ENCODE measurements around the gene SCN2B.

Gene SCN2B

DNA sequence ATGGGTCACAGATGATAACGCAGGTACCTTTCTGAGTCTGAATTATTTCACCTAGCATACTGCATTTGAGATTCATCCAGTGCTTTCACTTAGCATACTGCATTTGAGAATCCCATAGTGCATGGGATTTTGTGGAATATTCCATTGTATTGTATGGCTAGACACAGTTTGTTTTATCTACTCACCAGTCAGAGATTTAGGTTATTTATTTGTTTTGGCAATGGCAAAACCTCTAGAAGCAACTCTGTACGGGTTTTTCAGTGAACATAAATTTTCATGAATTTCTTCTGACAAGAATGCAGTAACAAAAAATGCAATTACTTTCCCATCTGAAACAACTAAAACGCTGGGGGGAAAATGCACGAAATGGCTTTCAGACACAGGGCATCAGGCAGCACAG lies 48.1 kb downstream of the SCN2B start:
- Histone ChIP-seq H3F3A (ENCODE audit: insufficient read depth, low read length) (no peaks in the 10 kb centered on the region), H3K9me2 (replicated peaks; ENCODE audit: insufficient read depth, low read length) (no peaks in the 10 kb centered on the region), H3K4me2 (ENCODE audit: low read depth, low read length) (no peak overlapping the region), H2AFZ (ENCODE audit: low read length) (no peak overlapping the region), H4K20me1 (ENCODE audit: insufficient read depth, low read length) (no peaks in the 10 kb centered on the region), H3K4me3 (ENCODE audit: low read length) (no peak overlapping the region), H3K9ac (ENCODE audit: low read length) (no peak overlapping the region), H3K9me3 (replicated peaks; ENCODE audit: insufficient read depth, low read length) (no peaks in the 10 kb centered on the region), H3K36me3 (replicated peaks; ENCODE audit: insufficient read depth, low read length) (no peaks in the 10 kb centered on the region), H3K27ac (ENCODE audit: low read length) (no peak overlapping the region), H3K4me1 (ENCODE audit: low read length) (no peaks in the 10 kb centered on the region), H3K27me3 (replicated peaks; ENCODE audit: insufficient read depth, low read length) (no peaks in the 10 kb centered on the region), H3K79me2 (ENCODE audit: low read length) (no peaks in the 10 kb centered on the region)
- no peak for DNase-seq
- TF ChIP-seq EZH2phosphoT487 (IDR thresholded peaks at IDR 0.05; ENCODE audit: low read length) = no peak
- TF ChIP-seq, protein P1, sequence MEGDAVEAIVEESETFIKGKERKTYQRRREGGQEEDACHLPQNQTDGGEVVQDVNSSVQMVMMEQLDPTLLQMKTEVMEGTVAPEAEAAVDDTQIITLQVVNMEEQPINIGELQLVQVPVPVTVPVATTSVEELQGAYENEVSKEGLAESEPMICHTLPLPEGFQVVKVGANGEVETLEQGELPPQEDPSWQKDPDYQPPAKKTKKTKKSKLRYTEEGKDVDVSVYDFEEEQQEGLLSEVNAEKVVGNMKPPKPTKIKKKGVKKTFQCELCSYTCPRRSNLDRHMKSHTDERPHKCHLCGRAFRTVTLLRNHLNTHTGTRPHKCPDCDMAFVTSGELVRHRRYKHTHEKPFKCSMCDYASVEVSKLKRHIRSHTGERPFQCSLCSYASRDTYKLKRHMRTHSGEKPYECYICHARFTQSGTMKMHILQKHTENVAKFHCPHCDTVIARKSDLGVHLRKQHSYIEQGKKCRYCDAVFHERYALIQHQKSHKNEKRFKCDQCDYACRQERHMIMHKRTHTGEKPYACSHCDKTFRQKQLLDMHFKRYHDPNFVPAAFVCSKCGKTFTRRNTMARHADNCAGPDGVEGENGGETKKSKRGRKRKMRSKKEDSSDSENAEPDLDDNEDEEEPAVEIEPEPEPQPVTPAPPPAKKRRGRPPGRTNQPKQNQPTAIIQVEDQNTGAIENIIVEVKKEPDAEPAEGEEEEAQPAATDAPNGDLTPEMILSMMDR (IDR thresholded peaks at IDR 0.05; ENCODE audit: low read length) = no peak
- TF ChIP-seq EZH2 (optimal IDR thresholded peaks at IDR 0.05; ENCODE audit: low read depth, low read length) = no peak

DNA sequence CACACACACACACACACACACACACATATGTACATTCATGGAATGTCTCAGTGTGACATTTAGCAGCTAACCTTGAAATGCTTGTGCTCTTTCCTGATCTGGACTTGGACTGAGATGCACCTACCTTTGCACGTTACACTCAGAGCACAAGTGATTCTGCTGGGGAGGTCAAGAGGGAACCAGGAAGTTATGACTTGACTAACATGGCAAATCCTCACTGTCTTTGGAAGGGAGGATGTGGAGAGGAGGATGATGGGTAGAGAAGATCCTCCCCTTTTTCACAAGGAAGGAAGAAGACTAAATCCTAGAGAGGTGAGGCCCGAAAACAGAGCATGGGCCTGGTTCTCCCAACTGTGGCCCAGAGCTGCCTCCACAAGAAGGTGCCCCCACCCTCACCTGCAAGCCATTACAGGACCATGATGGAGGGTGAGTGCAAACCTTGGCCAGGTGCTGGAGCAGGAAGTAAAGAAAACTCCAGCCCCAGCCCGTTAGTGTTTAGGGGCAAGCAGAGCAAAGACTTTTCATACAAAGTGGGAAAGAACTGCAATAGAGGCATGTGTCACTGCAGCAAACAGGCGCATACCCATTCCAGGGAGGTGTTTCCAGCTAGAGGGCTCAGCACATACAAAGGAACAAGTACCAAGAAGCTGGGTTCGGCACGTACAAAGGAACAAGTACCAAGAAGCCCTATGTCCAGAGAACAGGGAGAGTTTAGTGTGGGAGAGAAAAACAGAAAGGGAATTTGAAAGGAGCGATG lies 50.2 kb downstream of the SCN2B start:
- H3K27ac ChIP-seq (ENCODE audit: low read length) = no peak overlapping the region
- no peaks in the 10 kb centered on the region for H3K36me3 ChIP-seq (replicated peaks; ENCODE audit: insufficient read depth, low read length)
- no peaks in the 10 kb centered on the region for H3K27me3 ChIP-seq (replicated peaks; ENCODE audit: insufficient read depth, low read length)
- H2AFZ ChIP-seq (ENCODE audit: low read length) = 0 out of 2 replicates have a peak overlapping the region, but pooled peaks have one; percentile 31
- no peak overlapping the region for H3K4me2 ChIP-seq (ENCODE audit: low read depth, low read length)
- TF ChIP-seq, protein P1 (IDR thresholded peaks at IDR 0.05; ENCODE audit: low read length) = no peak
- no peak for TF ChIP-seq EZH2 (optimal IDR thresholded peaks at IDR 0.05; ENCODE audit: low read depth, low read length)
- TF ChIP-seq EZH2phosphoT487 (IDR thresholded peaks at IDR 0.05; ENCODE audit: low read length) = no peak
- H3K4me3 ChIP-seq (ENCODE audit: low read length) = no peak overlapping the region
- H3K9me2 ChIP-seq (replicated peaks; ENCODE audit: insufficient read depth, low read length) = no peaks in the 10 kb centered on the region
- H3K4me1 ChIP-seq (ENCODE audit: low read length) = no peaks in the 10 kb centered on the region
- H3F3A ChIP-seq (ENCODE audit: insufficient read depth, low read length) = no peaks in the 10 kb centered on the region
- H4K20me1 ChIP-seq (ENCODE audit: insufficient read depth, low read length) = no peaks in the 10 kb centered on the region
- H3K9me3 ChIP-seq (replicated peaks; ENCODE audit: insufficient read depth, low read length) = no peaks in the 10 kb centered on the region
- no peaks in the 10 kb centered on the region for H3K79me2 ChIP-seq (ENCODE audit: low read length)
- no peak overlapping the region for H3K9ac ChIP-seq (ENCODE audit: low read length)
- no peak for DNase-seq

DNA sequence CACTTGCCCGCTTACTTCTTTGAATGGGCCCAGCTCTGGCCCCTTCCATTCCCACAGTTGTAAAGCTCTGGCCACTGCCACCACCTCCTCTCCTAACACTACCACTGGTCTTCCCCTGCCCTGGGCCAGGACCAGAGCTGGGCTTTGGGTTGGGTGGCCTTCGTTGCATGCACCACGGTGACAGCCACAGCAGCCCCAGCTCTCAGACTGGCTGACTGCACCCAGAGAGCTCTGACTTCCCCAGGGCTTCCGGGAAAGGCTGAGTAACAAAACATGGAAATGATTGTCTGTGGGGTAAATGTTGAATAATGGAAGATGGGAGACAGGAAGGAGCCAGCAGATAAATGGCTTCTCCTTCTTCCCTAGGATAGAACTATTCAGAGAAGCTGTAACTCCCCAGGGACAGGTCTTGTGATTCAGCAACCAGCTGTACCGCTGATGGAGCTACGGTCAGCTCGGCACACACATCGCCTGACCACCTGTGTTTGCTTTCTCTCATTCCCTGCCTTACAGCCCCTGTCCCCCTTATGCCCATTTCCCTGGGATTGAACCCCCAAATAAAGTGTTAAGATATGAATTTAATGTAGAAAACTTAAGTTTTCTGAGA lies 51.4 kb downstream of the SCN2B start:
- no peaks in the 10 kb centered on the region for H3K79me2 ChIP-seq (ENCODE audit: low read length)
- H3K27ac ChIP-seq (ENCODE audit: low read length) = no peak overlapping the region
- no peak for DNase-seq
- no peak overlapping the region for H3K4me2 ChIP-seq (ENCODE audit: low read depth, low read length)
- no peaks in the 10 kb centered on the region for H4K20me1 ChIP-seq (ENCODE audit: insufficient read depth, low read length)
- H3K9me3 ChIP-seq (replicated peaks; ENCODE audit: insufficient read depth, low read length) = no peaks in the 10 kb centered on the region
- H3F3A ChIP-seq (ENCODE audit: insufficient read depth, low read length) = no peaks in the 10 kb centered on the region
- H3K4me1 ChIP-seq (ENCODE audit: low read length) = no peaks in the 10 kb centered on the region
- TF ChIP-seq EZH2 (optimal IDR thresholded peaks at IDR 0.05; ENCODE audit: low read depth, low read length) (no peak), EZH2phosphoT487 (IDR thresholded peaks at IDR 0.05; ENCODE audit: low read length) (no peak)
- TF ChIP-seq, protein P1 (IDR thresholded peaks at IDR 0.05; ENCODE audit: low read length) = no peak
- H3K36me3 ChIP-seq (replicated peaks; ENCODE audit: insufficient read depth, low read length) = no peaks in the 10 kb centered on the region
- H3K9me2 ChIP-seq (replicated peaks; ENCODE audit: insufficient read depth, low read length) = no peaks in the 10 kb centered on the region
- H3K9ac ChIP-seq (ENCODE audit: low read length) = no peak overlapping the region
- H3K27me3 ChIP-seq (replicated peaks; ENCODE audit: insufficient read depth, low read length) = no peaks in the 10 kb centered on the region
- no peak overlapping the region for H3K4me3 ChIP-seq (ENCODE audit: low read length)
- no peak overlapping the region for H2AFZ ChIP-seq (ENCODE audit: low read length)
